Spleen (tissue), 7 donors: ENCODE data around the gene SIK3.

Experiments used
- POLR2A ChIP-seq, 3 donors: fragments of 450-650 bp; IDR thresholded peaks; one replicate each; pipeline ENCODE4 v1.5.1; 2017; ENCODE audit warnings: antibody characterized with exemption in 3 of 3, mild to moderate bottlenecking in 1 of 3
- TF ChIP-seq, protein P1 (sequence below), 11 experiments: fragments of 200-600 bp in 7 of 11; fragments of 450-650 bp in 4 of 11; sonication (generic) in 4 of 11; IDR thresholded peaks in 8 of 11; conservative IDR thresholded peaks in 3 of 11; 1 replicate in 7 of 11; 2 replicates in 4 of 11; pipeline versions ENCODE4 v1.4.0 to v1.8.0; 2016 to 2021; ENCODE audit warnings: antibody characterized with exemption in 11 of 11, inconsistent platforms in 4 of 11, mild to moderate bottlenecking in 1 of 11
- donor health status: DM: no; HTN: no; CAD: no; lungs with moderate emphysema.
- donor health status: DM: no; HTN: no; CAD: no.
- donor health status: DM: no; HTN: no; CAD: no.

DNA sequence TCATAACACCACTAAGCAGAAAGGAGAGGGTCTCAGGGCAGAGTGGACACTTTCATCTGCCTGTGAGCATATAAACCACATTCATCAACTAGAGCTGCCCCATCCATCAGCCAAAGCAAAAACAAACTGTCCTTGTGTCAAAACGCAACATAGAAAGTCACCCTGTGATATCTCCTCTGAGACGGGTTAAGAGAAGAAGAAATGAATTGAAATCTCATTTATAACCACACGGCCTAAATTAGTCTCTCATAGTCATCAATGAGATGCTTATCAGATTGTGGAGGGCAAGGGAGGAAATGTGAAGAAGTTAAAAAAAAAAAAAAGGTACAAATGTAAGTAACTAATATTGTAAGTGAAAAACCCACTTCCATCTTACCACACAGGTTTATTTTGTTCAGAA is 75.7 kb downstream of the SIK3 start:
- TF ChIP-seq, protein P1, sequence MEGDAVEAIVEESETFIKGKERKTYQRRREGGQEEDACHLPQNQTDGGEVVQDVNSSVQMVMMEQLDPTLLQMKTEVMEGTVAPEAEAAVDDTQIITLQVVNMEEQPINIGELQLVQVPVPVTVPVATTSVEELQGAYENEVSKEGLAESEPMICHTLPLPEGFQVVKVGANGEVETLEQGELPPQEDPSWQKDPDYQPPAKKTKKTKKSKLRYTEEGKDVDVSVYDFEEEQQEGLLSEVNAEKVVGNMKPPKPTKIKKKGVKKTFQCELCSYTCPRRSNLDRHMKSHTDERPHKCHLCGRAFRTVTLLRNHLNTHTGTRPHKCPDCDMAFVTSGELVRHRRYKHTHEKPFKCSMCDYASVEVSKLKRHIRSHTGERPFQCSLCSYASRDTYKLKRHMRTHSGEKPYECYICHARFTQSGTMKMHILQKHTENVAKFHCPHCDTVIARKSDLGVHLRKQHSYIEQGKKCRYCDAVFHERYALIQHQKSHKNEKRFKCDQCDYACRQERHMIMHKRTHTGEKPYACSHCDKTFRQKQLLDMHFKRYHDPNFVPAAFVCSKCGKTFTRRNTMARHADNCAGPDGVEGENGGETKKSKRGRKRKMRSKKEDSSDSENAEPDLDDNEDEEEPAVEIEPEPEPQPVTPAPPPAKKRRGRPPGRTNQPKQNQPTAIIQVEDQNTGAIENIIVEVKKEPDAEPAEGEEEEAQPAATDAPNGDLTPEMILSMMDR (IDR thresholded peaks at IDR 0.05 in 8 of 11, conservative IDR thresholded peaks at IDR 0.05 in 3 of 11) = no peak
- TF ChIP-seq POLR2A (IDR thresholded peaks at IDR 0.05) = no peak
